LNCaP clone FGC (cell line): ENCODE results near the gene MYO1E.

Source experiments
- DNase-seq: peaks from one replicate; pipeline ENCODE4 v3.0.0-alpha.2; 2011; ENCODE audit warnings: low read depth
- H3K4me3 ChIP-seq: 2 replicates; pipeline ENCODE4 v1.5.1; 2011; ENCODE audit warnings: mild to moderate bottlenecking, low read depth, low read length, control low read depth
- CTCF ChIP-seq: IDR thresholded peaks from 2 replicates; pipeline ENCODE4 v1.5.1; 2012; ENCODE audit warnings: mild to moderate bottlenecking; ENCODE audit not compliant: control insufficient read depth, insufficient read depth; ENCODE audit errors: extremely low read depth

The MYO1E gene

GRCh38 chr15:59362331-59362730, 10.3 kb downstream of the MYO1E start:
- no peak overlapping the region for H3K4me3 ChIP-seq
- no peak for DNase-seq
- no peak for TF ChIP-seq CTCF

DNA sequence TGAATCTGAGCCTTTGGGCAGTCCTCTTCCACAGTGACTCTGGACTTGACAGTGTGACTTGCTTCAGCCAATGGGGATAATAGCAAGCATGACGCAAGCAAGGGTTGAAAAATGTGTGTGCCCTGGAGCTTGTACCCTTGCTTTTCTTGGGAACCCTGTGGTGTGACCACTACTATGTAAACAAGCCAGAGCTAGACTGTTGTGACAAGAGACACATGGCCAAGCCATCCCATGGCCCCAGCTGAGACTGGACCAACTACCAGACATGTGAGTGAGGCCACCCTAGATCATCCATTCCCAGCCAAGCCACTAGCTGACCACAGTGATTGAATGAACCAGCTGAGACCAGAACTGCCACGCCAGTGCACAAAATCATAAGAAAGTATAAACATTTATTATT, 11.8 kb downstream of the MYO1E start:
- no peak for DNase-seq
- TF ChIP-seq CTCF = no peak
- H3K4me3 ChIP-seq = no peak overlapping the region

GRCh38 chr15:59360305-59360704, 12.4 kb downstream of the MYO1E start:
- TF ChIP-seq CTCF = no peak
- DNase-seq = no peak
- H3K4me3 ChIP-seq = no peak overlapping the region

GRCh38 chr15:59355730-59356129, 16.9 kb downstream of the MYO1E start:
- TF ChIP-seq CTCF = no peak
- no peak for DNase-seq
- no peak overlapping the region for H3K4me3 ChIP-seq

DNA sequence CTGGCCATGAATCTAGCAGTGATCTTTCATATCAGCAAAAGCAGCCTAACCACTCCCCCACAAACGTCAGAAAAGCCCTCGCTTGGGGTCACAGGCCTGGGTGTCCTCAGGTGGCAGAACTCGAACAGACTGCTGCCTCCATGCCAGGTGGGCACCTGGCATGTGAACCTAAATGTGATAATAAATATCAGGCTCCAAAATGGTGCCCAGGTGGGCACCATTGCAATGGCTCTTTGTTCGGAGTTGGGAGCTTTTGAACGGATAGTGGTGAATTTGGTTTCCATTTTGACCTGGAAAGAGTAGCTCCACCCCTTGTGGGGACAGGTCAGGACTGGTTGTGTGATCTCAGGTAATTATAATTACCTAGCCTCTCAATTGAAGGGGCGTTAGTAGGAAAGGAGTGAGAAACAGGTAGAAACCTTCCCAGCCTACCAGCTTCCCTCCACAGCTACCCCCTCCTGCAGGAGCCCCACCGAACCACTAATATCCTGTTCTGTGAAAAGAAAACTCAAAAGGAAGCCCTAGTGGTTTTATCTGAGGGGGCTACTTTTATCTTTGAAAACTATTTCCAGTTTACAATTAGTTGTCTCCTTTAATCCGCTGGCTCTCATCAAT, 18.1 kb downstream of the MYO1E start:
- no peak for DNase-seq
- no peak for TF ChIP-seq CTCF
- H3K4me3 ChIP-seq = no peak overlapping the region

DNA sequence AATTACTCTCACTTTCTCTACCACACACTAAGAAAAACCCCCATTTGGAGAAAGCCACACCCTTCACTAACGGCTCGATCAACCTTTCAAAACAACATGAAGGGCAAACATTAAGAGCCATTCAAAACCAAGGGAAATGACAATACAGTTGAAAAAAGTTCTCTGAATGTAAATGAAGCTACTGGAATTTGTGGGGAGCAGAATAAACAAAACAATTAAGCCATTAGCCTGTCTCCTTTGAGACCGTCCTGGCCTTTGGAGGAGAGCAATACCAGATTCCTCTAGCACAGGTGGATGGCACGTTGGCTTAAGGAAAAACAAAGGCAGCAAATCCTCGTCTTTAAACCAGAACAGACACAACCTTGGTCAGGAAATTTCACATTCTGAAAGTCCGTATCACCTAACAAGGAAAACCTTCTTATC, 18.7 kb downstream of the MYO1E start:
- no peak for TF ChIP-seq CTCF
- no peak overlapping the region for H3K4me3 ChIP-seq
- no peak for DNase-seq

DNA sequence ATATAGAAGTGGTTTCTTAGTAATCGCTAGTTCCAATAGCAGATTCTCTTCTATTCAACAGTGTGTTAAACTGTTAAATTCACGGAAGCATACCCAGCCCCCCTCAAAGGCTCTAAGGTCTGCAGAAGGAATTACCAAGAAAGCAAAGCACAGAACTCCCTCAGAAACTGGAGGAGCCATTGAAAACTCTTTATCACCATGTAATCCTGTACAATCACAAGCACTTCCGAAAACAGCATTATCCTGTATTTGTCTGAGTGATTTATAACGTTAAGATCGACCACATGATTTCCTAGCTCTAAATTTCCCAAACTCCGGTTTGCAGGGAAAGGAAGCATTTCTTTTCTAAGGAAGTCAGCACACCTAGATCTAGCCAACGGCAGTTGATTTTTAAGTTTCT, 20.0 kb downstream of the MYO1E start:
- H3K4me3 ChIP-seq = no peak overlapping the region
- no peak for TF ChIP-seq CTCF
- no peak for DNase-seq
